HFFc6 (cell line): ENCODE results near the gene CDH13. TPM values are rescaled to one million over a fixed set of nuclear protein-coding genes. Genes with fewer than 3 reads are reported as not detected.

ENCODE experiments used
- DNase-seq: peaks from one replicate; pipeline ENCODE4 v3.0.0-alpha.2; 2018
- H3K27ac Mint-ChIP-seq: 2 replicates; pipeline ENCODE4 v1.8.0; 2020; ENCODE audit warnings: mild to moderate bottlenecking, mixed read lengths
- H3K27me3 Mint-ChIP-seq: 2 replicates; pipeline ENCODE4 v1.8.0; 2021; ENCODE audit warnings: mild to moderate bottlenecking, moderate library complexity, mixed read lengths; ENCODE audit not compliant: insufficient read depth
- H3K36me3 Mint-ChIP-seq: 2 replicates; pipeline ENCODE4 v1.8.0; 2021; ENCODE audit warnings: low read depth, mixed read lengths
- H3K4me1 Mint-ChIP-seq: 2 replicates; pipeline ENCODE4 v1.8.0; 2020; ENCODE audit warnings: low read depth, mixed read lengths
- H3K4me3 Mint-ChIP-seq: 2 replicates; pipeline ENCODE4 v1.8.0; 2020; ENCODE audit warnings: mild to moderate bottlenecking, moderate library complexity, mixed read lengths
- H3K9me3 Mint-ChIP-seq: 2 replicates; pipeline ENCODE4 v1.8.0; 2020; ENCODE audit warnings: mild to moderate bottlenecking, mixed read lengths
- total RNA-seq, 6 experiments: library from RNA; stranded (reverse); fragmentation: NEBNext Ultra II Directional; extraction: Animal tissue kit (Norgen Biotek cat#: 25700); gene quantifications; 2 replicates in 1 of 6; 3 replicates in 5 of 6; pipeline ENCODE4 v1.2.3, GENCODE V29; 2021
- TF ChIP-seq, protein P1 (sequence below): fragments of 200-600 bp; sonication (generic); IDR thresholded peaks from 2 replicates; pipeline ENCODE4 v1.5.0; 2021; ENCODE audit warnings: antibody characterized with exemption, mild to moderate bottlenecking

CDH13 gene
- total RNA-seq, 6 experiments from 2014 or later: 3.6 to 14.7 (median 4.7) TPM

- no peak overlapping the region for H3K4me3 Mint-ChIP-seq
- peaks cover 2% of the 10 kb centered on the region for H3K27me3 Mint-ChIP-seq
- no peaks in the 10 kb centered on the region for H3K36me3 Mint-ChIP-seq
- peaks cover 64% of the 10 kb centered on the region for H3K4me1 Mint-ChIP-seq
- no peak for DNase-seq
- no peak overlapping the region for H3K27ac Mint-ChIP-seq
- TF ChIP-seq, protein P1, sequence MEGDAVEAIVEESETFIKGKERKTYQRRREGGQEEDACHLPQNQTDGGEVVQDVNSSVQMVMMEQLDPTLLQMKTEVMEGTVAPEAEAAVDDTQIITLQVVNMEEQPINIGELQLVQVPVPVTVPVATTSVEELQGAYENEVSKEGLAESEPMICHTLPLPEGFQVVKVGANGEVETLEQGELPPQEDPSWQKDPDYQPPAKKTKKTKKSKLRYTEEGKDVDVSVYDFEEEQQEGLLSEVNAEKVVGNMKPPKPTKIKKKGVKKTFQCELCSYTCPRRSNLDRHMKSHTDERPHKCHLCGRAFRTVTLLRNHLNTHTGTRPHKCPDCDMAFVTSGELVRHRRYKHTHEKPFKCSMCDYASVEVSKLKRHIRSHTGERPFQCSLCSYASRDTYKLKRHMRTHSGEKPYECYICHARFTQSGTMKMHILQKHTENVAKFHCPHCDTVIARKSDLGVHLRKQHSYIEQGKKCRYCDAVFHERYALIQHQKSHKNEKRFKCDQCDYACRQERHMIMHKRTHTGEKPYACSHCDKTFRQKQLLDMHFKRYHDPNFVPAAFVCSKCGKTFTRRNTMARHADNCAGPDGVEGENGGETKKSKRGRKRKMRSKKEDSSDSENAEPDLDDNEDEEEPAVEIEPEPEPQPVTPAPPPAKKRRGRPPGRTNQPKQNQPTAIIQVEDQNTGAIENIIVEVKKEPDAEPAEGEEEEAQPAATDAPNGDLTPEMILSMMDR: no peak
- no peaks in the 10 kb centered on the region for H3K9me3 Mint-ChIP-seq
These were observed 131.6 kb downstream of the CDH13 start for GRCh38 chr16:82758406-82758805.

DNA sequence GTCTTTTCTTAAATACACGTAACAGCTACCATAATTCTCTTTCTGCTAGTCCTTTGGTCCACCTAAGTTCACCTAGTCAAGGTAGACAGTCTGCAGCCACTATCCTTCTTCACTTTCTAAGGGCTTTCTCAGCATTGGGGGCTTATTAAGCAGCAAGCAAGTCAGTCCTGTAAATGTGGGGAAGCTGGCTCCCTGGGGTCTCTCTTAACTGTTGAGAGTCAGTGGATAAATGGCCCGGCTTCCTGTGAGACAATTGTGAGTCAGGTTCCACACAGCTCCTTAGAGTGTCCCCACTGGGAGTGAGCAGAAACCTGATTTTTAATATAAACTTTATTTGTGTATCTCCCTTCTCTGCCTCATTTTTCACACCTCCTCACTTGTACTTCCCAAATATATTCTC, 132.1 kb downstream of the CDH13 start:
- peaks cover 59% of the 10 kb centered on the region for H3K4me1 Mint-ChIP-seq
- H3K27me3 Mint-ChIP-seq: peaks cover 2% of the 10 kb centered on the region
- TF ChIP-seq, protein P1: no peak
- no peak for DNase-seq
- no peak overlapping the region for H3K4me3 Mint-ChIP-seq
- H3K27ac Mint-ChIP-seq: no peak overlapping the region
- no peaks in the 10 kb centered on the region for H3K9me3 Mint-ChIP-seq
- no peaks in the 10 kb centered on the region for H3K36me3 Mint-ChIP-seq

GRCh38 chr16:82761236-82761635, 134.5 kb downstream of the CDH13 start:
- peak; percentile 41 for DNase-seq
- H3K4me3 Mint-ChIP-seq: peak overlapping the region; percentile 77
- H3K9me3 Mint-ChIP-seq: no peaks in the 10 kb centered on the region
- H3K27ac Mint-ChIP-seq: no peak overlapping the region
- no peaks in the 10 kb centered on the region for H3K36me3 Mint-ChIP-seq
- peaks cover 2% of the 10 kb centered on the region for H3K27me3 Mint-ChIP-seq
- peaks cover 36% of the 10 kb centered on the region for H3K4me1 Mint-ChIP-seq
- TF ChIP-seq, protein P1: no peak

GRCh38 chr16:82761858-82762257, 135.1 kb downstream of the CDH13 start:
- no peak overlapping the region for H3K27ac Mint-ChIP-seq
- DNase-seq: no peak

GRCh38 chr16:82763371-82763770, 136.6 kb downstream of the CDH13 start:
- Mint-ChIP-seq H3K4me3 (no peak overlapping the region), H3K36me3 (no peaks in the 10 kb centered on the region), H3K27ac (no peak overlapping the region), H3K27me3 (peaks cover 7% of the 10 kb centered on the region), H3K4me1 (peaks cover 25% of the 10 kb centered on the region), H3K9me3 (no peaks in the 10 kb centered on the region)
- DNase-seq: no peak
- TF ChIP-seq, protein P1: no peak

More at GRCh38 chr16:82761858-82762257, 135.1 kb downstream of the CDH13 start:
- TF ChIP-seq, protein P1: no peak
- H3K4me3 Mint-ChIP-seq: peak overlapping the region; percentile 77
- H3K4me1 Mint-ChIP-seq: peaks cover 30% of the 10 kb centered on the region
- no peaks in the 10 kb centered on the region for H3K9me3 Mint-ChIP-seq
- H3K36me3 Mint-ChIP-seq: no peaks in the 10 kb centered on the region
- H3K27me3 Mint-ChIP-seq: peaks cover 2% of the 10 kb centered on the region

DNA sequence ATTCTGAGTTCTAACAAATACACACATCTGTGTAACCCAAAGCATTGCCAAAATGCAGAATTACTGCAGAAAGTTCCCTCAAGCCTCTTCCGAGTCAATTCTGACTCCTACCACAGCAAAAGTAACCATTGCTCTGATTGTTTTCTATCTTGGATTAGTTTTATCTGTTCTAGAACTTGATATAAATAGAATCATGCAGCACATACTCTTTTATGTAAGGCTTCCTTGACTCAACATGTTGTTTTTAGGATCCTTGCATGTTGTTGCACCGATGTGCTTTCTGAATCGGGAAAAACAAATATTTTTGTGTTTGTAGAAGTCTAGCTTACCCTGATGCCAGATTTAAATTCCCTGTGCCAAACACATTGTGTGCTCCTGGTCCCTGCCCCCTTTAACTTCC, 140.4 kb downstream of the CDH13 start:
- peaks cover 7% of the 10 kb centered on the region; the same call in 1 of the 2 replicates for H3K4me1 Mint-ChIP-seq
- H3K9me3 Mint-ChIP-seq: no peaks in the 10 kb centered on the region
- no peak overlapping the region for H3K27ac Mint-ChIP-seq
- TF ChIP-seq, protein P1: no peak
- H3K4me3 Mint-ChIP-seq: no peak overlapping the region
- peaks cover 5% of the 10 kb centered on the region for H3K27me3 Mint-ChIP-seq
- DNase-seq: no peak
- no peaks in the 10 kb centered on the region for H3K36me3 Mint-ChIP-seq
